Dendritic cell treated with granulocyte-macrophage colony-stimulating factor and Interleukin-4, amounts not matched to agents 40 ng/mL and 50 ng/mL, for 4 days (primary cell): ENCODE results near the gene EML1.
"Not testable (repeated sequence)": the region's sequence is repeated elsewhere in the genome, so short reads cannot be mapped to it uniquely, and the experiment has no call there.

Experiments
- H3K27ac Mint-ChIP-seq: one replicate; pipeline ENCODE4 v1.8.0; 2022; ENCODE audit warnings: mild to moderate bottlenecking, mixed read lengths
- H3K27me3 Mint-ChIP-seq: one replicate; pipeline ENCODE4 v1.8.0; 2022; ENCODE audit warnings: mild to moderate bottlenecking, mixed read lengths
- H3K36me3 Mint-ChIP-seq: one replicate; pipeline ENCODE4 v1.8.0; 2022; ENCODE audit warnings: low read depth, mixed read lengths
- H3K4me1 Mint-ChIP-seq: one replicate; pipeline ENCODE4 v1.8.0; 2022; ENCODE audit warnings: low read depth, mixed read lengths
- H3K4me3 Mint-ChIP-seq: one replicate; pipeline ENCODE4 v1.8.0; 2022; ENCODE audit warnings: mild to moderate bottlenecking, moderate library complexity, mixed read lengths
- H3K9me3 Mint-ChIP-seq: one replicate; pipeline ENCODE4 v1.8.0; 2022; ENCODE audit warnings: mixed read lengths
- intact Hi-C: fragments of 100-400 bp; cut with micrococcal nuclease; formaldehyde crosslinking; loops from one replicate; pipeline ENCODE4 v1.15.0; 2022

Gene EML1

GRCh38 chr14:99945732-99946651, 152.8 kb downstream of the EML1 start:
- Mint-ChIP-seq H3K27me3 (peaks cover 34% of the 10 kb centered on the region), H3K27ac (no peak overlapping the region), H3K4me1 (peaks cover 6% of the 10 kb centered on the region), H3K9me3 (no peaks in the 10 kb centered on the region), H3K36me3 (no peaks in the 10 kb centered on the region), H3K4me3 (no peak overlapping the region)
- intact Hi-C loops = no loop called here

- peaks cover 35% of the 10 kb centered on the region for H3K27me3 Mint-ChIP-seq
Measured at GRCh38 chr14:99946652-99947489, 153.7 kb downstream of the EML1 start.

GRCh38 chr14:99947695-99948094, 154.5 kb downstream of the EML1 start:
- intact Hi-C loops = no loop called here
- H3K36me3 Mint-ChIP-seq = no peaks in the 10 kb centered on the region
- H3K4me1 Mint-ChIP-seq = peaks cover 6% of the 10 kb centered on the region
- no peak overlapping the region for H3K4me3 Mint-ChIP-seq
- H3K27ac Mint-ChIP-seq = no peak overlapping the region
- peaks cover 35% of the 10 kb centered on the region for H3K27me3 Mint-ChIP-seq
- H3K9me3 Mint-ChIP-seq = no peaks in the 10 kb centered on the region

More at GRCh38 chr14:99946652-99947489, 153.7 kb downstream of the EML1 start:
- no peaks in the 10 kb centered on the region for H3K36me3 Mint-ChIP-seq
- H3K4me1 Mint-ChIP-seq = peaks cover 6% of the 10 kb centered on the region
- H3K4me3 Mint-ChIP-seq = no peak overlapping the region
- intact Hi-C loops = no loop called here
- no peak overlapping the region for H3K27ac Mint-ChIP-seq
- H3K9me3 Mint-ChIP-seq = no peaks in the 10 kb centered on the region

- intact Hi-C loops, H3K36me3 Mint-ChIP-seq, H3K9me3 Mint-ChIP-seq, H3K27ac Mint-ChIP-seq, H3K4me1 Mint-ChIP-seq, H3K4me3 Mint-ChIP-seq: not testable (repeated sequence)
- peaks cover 34% of the 10 kb centered on the region for H3K27me3 Mint-ChIP-seq
Measured at GRCh38 chr14:99949011-99949732, 156.0 kb downstream of the EML1 start.

- Mint-ChIP-seq H3K9me3 (no peaks in the 10 kb centered on the region), H3K27ac (no peak overlapping the region), H3K36me3 (no peaks in the 10 kb centered on the region), H3K27me3 (peaks cover 31% of the 10 kb centered on the region), H3K4me3 (no peak overlapping the region), H3K4me1 (peaks cover 6% of the 10 kb centered on the region)
- intact Hi-C loops = no loop called here
Measured at GRCh38 chr14:99950181-99950580, 157.0 kb downstream of the EML1 start.

- H3K4me1 Mint-ChIP-seq = peaks cover 6% of the 10 kb centered on the region
- H3K36me3 Mint-ChIP-seq = no peaks in the 10 kb centered on the region
- intact Hi-C loops = no loop called here
- H3K9me3 Mint-ChIP-seq = no peaks in the 10 kb centered on the region
- peaks cover 24% of the 10 kb centered on the region for H3K27me3 Mint-ChIP-seq
- no peak overlapping the region for H3K4me3 Mint-ChIP-seq
- no peak overlapping the region for H3K27ac Mint-ChIP-seq
Measured at GRCh38 chr14:99951085-99951484, 157.9 kb downstream of the EML1 start.

- intact Hi-C loops = no loop called here
- Mint-ChIP-seq H3K4me3 (no peak overlapping the region), H3K27ac (no peak overlapping the region), H3K36me3 (no peaks in the 10 kb centered on the region), H3K9me3 (no peaks in the 10 kb centered on the region), H3K27me3 (peaks cover 15% of the 10 kb centered on the region), H3K4me1 (peaks cover 6% of the 10 kb centered on the region)
Measured at GRCh38 chr14:99952039-99952438, 158.8 kb downstream of the EML1 start.

- Mint-ChIP-seq H3K27ac (no peak overlapping the region), H3K4me3 (no peak overlapping the region), H3K4me1 (peaks cover 3% of the 10 kb centered on the region), H3K36me3 (no peaks in the 10 kb centered on the region), H3K9me3 (no peaks in the 10 kb centered on the region), H3K27me3 (peaks cover 11% of the 10 kb centered on the region)
- intact Hi-C loops = no loop called here
Measured at GRCh38 chr14:99952453-99952852, 159.2 kb downstream of the EML1 start.

GRCh38 chr14:99955826-99956455, 162.7 kb downstream of the EML1 start:
- no peak overlapping the region for H3K4me3 Mint-ChIP-seq
- H3K4me1 Mint-ChIP-seq = no peaks in the 10 kb centered on the region
- no peaks in the 10 kb centered on the region for H3K9me3 Mint-ChIP-seq
- H3K27me3 Mint-ChIP-seq = peaks cover 26% of the 10 kb centered on the region
- intact Hi-C loops = no loop called here
- no peak overlapping the region for H3K27ac Mint-ChIP-seq
- H3K36me3 Mint-ChIP-seq = no peaks in the 10 kb centered on the region

GRCh38 chr14:99958380-99958779, 165.2 kb downstream of the EML1 start:
- Mint-ChIP-seq H3K9me3 (no peaks in the 10 kb centered on the region), H3K4me3 (no peak overlapping the region), H3K36me3 (no peaks in the 10 kb centered on the region), H3K27me3 (peaks cover 39% of the 10 kb centered on the region), H3K4me1 (no peaks in the 10 kb centered on the region), H3K27ac (no peak overlapping the region)
- intact Hi-C loops = no loop called here

- no peaks in the 10 kb centered on the region for H3K4me1 Mint-ChIP-seq
- H3K9me3 Mint-ChIP-seq = no peaks in the 10 kb centered on the region
- H3K27ac Mint-ChIP-seq = no peak overlapping the region
- peaks cover 37% of the 10 kb centered on the region for H3K27me3 Mint-ChIP-seq
- intact Hi-C loops = no loop called here
- no peaks in the 10 kb centered on the region for H3K36me3 Mint-ChIP-seq
- no peak overlapping the region for H3K4me3 Mint-ChIP-seq
Measured at GRCh38 chr14:99961826-99962518, 168.8 kb downstream of the EML1 start.

GRCh38 chr14:99964979-99965378, 171.8 kb downstream of the EML1 start:
- no peaks in the 10 kb centered on the region for H3K9me3 Mint-ChIP-seq
- H3K27ac Mint-ChIP-seq = no peak overlapping the region
- intact Hi-C loops = no loop called here
- H3K4me1 Mint-ChIP-seq = no peaks in the 10 kb centered on the region
- H3K27me3 Mint-ChIP-seq = peaks cover 54% of the 10 kb centered on the region
- H3K36me3 Mint-ChIP-seq = no peaks in the 10 kb centered on the region
- H3K4me3 Mint-ChIP-seq = no peak overlapping the region
